ENCODE data around the gene HNRNPR.

HNRNPR gene

DNA sequence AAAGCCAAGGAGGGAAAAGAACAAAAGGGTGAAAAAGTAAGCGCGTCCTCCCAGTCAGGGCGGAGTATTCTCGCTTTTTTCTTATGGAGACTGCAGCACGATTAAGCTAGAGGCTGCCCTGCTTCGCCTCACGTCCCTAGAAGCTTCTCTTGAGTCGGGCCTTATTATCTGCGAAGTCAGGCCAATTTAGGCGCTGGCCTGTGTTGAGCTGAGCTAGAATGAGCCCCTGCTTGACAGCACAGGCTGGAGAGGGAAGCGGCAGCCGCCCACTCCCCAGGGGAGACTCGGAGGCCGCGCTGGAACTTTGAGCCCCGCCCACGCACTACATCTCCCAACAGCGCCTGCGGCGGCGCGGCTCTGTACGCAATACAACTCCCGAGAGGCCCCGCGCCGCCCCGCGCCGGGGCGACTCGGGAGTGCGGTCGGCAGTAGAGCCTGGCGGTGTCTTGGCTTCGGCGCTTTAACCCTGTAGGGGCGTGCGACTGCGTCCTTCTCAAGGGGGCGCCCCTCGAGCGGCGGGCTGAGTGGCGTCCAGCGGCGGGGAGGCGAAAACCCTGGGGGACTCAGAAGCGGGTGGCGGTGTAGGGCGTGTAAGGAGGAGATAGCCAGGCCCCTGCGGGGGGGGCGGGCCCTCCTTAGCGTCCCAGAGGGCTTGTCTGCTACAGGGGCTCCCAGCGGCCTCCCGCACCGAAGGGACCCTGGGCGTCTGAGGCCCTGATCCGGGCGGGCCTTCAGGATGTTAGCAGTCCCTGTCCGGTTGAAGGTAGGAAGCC lies 24.7 kb upstream of the HNRNPR start:
- DNase-seq: peak; percentile 90

DNA sequence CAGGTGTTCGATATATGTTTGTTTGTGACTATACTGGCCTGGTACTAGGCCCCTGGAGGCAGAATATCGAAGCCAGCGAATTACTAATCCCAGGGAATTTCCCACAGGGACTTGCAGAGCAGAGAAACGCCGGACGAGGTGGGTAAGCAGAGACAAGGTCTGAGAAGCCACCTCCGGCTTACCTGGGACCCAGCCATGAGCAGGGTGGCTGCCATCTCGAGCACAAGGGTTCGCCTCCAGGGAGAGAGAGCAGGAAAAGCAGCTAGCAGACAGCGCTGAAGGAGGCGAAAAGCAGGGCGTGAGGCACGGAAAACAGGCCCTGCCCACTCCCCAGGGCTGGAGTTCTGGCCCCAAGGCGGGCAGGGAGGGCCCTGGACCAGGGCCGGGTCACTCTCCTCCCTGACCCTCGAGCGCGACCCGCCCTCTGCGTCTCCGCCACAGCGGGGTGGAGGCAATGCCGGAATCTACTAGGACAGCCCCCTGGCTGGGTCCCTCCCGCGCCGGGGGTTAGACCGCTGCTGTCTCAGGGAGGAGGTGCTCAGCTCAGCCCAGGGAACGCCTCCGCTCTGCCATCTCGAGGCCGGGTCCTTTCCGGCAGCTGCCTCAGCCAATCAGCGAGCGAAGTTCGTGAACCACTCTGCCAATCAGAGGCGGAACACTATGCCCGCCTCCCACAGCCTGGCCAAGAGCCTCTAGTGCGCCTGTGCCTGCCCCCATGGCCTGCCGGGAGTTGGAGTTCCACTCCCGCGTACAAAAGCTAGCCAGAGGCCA lies 23.9 kb upstream of the HNRNPR start:
- DNase-seq: peak; percentile 97 to 98

DNA sequence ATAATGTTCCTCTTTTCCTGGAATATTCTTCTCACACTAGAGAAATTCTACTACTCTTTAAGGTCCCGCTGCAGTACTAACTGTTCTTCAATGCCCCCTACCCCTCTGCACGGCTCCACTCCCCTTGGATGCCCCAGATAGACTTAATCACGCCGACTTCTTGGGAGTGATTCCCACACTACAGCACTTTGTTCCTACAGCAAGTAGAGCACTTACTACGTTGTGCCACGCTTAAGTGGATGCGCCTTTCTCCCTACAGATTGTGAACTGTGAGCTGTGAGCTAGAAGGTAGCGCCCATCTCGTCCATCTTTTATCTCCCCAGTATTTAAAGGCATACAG lies 23.3 kb upstream of the HNRNPR start:
- DNase-seq: no peak

DNA sequence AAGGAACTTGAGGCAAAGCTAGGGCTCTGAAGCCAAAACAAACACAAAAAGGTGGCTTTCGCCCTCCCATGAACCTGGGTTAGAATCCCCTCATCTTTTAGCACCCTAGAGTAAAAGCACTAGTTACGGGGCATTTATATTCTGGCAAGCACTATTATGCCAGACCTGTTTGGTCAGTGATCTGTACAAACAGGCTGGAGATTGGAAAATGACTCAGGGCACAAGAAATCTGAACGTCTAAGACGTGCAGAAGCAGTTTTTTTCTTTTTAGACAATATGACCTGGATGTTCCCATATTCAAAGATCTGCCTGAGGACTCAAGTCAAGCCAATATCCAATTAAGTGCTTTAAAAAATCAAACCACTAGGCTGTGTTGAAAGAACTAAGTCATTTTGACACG lies 22.5 kb upstream of the HNRNPR start:
- no peak for DNase-seq

DNA sequence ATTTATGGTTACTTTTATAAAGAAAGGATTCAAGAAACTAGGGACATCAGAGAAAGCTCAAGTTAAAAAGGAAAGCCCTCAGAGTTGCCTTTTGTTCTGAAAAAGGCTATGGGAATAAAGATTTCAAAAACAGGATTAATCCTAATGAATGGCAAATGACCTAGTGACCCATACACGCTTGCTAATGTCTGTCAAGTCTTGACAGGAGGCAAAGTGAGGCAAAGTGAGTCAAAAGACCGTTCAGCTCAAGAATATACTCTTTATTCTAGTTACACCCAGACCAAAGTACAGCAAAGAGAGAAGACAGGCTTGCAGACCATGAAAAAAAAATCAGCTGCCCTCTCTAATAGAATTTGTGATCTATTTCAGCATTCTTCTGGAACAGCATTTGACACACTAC lies 22.1 kb upstream of the HNRNPR start:
- no peak for DNase-seq

DNA sequence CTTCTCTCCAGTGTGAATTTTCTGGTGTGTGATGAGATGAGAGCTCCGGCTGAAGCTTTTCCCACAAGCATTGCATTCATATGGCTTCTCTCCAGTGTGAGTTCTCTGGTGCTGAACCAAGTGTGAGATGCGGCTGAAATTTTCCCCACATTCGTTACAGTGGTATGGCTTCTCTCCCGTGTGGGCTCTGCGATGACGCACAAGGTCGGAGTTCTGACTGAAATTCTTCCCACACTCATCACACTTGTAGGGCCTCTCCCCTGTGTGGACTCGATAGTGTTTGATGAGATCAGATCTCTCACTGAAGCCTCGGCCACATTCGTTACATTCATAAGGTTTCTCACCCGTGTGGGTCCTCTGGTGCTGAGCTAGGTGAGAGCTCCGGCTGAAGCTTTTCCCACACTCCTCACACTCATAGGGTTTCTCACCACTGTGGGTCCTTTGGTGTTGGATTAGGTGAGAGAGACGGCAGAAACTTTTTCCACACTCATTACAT lies 18.2 kb upstream of the HNRNPR start:
- no peak for DNase-seq

DNA sequence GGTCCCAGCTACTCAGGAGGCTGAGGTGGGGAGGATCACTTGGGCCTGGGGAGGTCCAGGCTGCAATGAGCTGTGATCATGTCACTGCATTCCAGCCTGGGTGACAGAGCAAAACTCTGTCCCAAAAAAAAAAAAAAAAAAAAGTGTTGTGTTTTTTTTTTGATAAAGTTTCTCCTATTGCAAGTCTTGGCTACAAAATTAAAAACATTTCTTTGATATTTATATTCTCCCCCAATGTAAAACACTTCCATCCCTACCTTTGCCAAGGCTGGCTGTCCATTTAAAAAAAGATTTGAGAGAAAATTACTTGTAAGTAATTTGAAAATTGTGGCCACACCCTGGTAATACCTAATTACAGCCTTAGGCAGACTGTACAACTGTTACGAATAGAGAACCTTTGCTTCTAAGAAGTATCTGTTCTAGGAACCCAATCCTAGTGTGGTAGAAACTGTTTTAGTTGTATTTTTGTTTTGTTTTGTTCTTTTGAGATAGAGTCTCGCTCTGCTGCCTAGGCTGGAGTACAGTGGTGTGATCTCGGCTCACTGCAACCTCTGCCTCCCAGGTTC lies 14.3 kb upstream of the HNRNPR start:
- no peak for DNase-seq

DNA sequence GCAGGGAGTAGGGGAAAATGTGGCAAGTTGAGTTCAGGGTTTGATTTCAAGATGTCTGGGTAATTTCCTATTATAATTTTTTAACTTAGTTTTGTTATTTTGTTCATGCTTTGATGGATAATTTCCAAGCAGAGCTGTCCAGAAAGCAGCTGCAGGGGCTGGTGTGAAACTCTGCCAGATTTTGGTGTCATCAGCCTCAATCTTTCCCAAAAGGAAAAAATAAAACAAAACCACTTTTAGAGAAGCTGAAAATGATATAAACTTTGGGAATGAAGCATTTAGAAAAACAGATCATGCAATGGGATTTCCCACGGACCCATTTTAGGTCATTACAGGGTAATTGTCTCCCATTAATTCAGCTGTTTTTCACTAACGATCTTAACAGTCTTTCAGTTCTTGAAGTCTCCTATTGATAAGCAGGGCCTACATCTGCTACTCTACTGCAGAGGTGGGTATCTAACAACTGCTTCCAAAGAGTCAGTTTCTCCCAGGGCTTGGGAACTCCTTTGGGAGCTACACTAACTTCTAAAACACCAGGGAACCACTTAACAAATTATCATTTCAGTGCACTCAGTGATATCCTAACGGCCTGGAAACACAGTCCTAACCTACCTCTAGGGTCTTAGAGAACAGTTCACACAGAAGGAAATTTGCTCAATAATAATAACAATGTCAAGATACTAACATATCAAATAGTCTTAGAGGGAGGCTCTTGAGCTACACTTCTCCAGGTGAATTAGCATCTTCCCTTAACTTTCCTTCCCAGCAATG lies 13.2 kb upstream of the HNRNPR start:
- DNase-seq: no peak

DNA sequence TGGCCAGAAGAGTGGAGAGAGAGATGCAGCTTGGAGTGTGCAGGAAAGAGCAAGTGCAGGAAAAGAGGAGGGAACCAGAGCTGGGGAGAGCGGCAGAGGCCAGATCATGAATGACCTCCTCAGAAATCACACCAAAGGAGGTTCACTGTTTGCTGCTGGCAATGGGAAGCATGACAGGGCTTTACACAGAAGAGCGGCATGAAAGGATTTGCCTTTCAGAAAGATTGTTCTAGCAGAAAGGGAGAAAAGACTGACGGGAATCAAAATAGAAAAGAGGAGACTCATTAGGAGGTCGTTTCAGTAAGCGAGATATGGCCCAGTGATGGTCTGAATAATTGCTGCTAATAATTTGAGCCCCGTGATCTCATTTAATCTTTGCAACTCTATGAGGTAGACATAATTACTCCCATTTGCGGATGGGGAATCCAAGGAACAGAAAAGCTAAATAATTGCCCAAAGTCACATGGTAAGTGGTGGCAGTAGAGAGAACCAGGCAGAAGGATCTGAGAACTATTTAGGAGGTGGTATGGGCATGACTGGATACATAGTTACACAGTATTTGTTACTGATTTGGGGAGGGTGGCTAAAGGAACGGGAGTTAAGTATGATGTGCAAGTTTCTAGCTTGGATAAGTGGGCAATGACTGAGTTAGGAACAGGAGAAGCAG lies 12.5 kb upstream of the HNRNPR start:
- DNase-seq: no peak

DNA sequence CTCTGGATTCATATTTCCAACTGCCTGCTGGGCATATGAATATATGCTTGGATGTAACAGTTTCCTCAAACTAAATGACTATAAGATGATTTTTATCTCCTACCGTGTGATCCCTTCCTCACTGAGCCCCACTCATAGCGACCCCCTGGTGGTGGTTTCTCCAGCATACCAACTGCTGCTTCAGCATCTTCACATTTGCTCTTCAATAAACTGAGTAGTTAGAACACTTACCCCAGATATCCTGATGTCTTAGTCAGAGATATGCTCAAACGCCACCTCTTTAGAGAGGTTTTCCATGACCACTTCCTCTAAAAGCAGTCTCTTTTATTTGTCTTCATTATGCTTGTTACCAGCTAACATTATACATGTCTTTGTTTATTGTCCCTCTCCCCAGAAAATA lies 10.2 kb upstream of the HNRNPR start:
- no peak for DNase-seq

DNA sequence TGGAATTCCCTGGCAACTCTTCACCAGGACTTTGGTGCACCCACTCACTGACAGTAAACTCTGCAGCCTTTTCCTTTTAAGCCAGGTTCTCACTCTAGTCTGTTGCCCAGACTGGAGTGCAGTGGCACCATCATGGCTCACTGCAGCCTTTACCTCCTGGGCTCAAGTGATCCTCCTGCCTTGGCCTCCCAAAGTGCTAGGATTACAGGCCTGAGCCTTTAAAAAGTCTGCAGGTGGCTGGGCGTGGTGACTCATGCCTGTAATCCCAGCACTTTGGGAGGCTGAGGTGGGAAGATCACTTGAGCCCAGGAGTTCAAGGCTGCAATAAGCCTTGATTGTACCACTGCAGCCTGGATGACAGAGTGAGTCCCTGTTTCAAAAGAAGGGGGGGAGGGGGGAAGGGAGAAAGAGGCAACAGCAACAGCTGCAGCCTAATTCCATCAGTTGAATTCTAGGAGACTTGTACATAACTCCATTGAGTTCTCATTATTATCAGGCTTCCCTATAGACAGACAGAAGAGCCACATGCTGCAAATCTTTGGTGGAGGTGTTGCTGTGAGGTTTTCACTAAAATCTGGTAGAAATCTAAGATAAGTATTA lies 8.1 kb upstream of the HNRNPR start:
- DNase-seq: no peak

DNA sequence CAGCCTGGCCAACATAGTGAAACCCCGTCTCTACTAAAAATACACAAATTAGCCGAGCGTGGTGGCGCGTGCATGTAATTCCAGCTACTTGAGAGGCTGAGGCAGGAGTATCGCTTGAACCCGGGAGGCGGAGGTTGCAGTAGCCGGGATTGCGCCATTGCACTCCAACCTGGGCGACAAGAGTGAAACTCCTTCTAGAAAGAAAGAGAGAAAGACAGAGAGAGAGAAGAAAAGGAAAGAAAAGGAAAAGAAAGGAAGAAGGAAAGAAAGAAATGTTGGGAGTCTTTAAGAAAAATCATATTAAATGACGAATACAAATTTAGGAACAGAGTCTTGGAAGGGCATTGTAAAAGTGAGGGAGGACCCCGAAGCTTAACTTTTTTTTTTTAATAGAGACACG lies 1.8 kb upstream of the HNRNPR start:
- DNase-seq: no peak

DNA sequence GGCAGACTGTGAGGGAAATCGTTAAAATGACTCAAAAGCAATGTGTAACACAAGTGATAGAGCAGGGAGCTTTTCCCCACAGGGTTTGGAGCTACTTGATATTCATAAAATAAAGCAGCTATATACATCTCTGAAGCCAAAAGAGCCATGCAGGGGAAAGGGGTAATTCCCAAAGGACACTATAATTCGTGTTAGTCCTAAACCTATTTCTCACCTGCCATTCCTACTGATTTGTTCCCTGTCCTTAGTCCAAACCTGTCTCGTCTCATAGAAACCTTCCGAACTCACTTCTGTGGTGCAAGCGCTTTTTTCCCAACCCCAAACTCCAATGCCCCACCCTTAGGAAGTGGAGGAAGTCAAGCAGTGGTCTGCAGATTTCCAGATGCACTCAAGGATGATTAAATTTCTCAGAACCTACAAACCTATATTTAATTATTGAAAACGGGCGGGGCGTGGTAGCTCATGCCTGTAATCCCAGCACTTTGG lies 946 bp upstream of the HNRNPR start:
- DNase-seq: no peak

DNA sequence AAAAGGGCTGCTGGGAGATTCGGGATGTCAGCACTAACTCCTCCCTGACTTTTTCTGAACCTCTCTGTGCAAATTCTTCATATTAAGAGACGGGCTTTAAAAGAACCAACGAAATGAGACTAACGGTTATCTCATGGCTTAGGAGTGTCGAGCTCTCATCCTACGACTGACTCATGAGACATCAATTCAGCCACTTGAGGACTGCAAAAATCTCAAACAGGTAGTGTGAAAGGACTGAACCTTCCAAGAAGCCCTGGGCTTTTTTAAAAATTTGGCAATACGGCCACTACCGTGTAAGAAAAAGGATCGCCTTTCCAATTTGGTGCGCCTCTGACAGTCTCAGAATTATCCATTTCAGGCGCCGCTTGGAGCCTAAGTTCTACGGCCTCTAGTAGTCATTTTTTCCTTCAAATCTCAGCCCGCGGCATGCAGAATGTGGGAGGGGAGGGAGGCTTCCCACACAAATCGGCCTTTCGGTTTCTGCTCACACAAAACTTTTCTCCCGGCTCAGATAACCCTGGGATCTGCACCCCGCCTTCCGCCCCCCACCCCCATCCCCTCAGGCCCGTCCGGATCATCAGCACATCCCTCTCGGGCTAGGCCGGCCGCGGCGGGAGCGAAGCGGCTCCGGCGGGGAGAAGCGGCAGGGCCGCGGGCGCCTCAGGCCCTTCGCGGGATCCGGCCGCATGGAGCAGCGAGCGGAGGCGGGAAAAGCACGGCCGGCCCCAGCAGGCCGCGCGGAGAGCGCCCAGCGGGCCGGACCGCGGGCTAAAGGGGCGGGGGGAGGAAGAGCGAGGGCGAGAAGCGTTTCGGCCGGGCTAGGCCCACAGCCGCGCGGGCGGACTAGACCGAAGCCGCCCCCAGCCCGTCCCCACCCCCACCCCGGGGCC lies 618 bp downstream of the HNRNPR start:
- peak; percentile 66 to 67 for DNase-seq

DNA sequence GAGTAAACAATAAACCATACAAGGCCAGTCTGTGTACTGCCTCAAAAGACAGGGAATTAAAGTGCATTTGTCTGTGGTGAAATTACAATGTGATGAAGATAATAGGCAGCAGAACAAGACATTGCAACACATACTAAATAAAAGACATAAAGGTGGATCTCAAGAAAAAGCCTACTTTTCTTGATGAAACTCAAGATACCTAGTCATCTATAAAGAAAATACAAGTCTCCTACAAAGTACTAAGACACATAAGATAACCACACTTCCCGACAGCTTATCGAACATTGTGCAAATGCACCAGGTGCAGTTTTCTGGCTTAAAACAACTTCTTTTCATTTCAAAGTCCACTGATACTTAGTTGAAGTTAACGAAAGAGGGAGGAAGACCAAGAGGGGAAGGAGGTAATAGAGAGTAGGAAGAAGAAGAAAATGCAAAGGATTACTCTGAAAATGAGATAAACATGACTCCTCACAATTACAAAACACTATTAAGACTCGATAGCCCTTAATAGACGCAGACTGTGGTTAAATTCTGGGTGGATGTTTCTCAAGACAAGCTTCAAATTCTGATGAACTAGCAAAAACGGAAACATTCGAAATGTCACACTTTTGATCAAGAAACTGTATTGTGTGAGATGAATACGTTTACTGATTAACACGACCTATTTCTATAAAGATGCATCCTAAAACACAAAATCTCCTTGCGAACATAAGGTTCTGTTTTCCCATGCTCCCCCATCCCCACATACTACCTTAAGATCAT lies 2.0 kb downstream of the HNRNPR start:
- DNase-seq: no peak

DNA sequence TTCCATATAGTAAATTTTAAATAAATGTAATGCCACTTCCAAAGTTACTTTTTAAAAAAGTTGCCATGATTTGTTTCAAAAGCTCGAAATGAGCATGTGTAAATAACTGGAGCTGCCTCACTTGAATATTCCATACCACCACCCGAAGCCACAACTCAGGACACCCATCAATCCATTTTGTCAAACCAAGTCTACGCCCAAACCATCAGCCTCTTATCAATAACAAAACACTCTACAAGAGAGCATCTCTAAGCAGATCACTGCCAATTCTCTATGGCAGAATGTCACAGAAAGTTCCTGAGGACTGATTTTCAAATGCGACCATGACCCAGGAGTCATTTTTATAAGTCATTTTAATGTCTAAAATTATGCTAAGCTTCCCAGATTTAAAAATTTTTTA lies 4.5 kb downstream of the HNRNPR start:
- no peak for DNase-seq

DNA sequence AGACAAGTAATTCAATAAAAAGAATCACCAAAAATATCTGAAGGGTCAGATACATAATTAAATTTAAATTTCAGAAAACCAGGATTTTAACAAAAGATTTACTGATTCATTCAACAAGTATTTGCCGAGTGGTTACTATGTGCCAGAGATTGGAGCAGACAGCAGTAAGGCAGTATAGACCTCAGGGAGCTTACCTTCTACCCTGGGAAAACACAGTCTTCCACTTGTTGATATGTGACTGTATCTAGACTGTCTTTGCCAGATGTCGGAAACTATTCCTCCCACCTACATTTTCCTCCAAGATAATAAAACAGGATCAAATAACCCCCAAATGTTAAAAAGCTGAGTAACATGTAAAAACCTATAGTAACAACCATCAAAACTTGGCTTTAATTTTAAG lies 6.2 kb downstream of the HNRNPR start:
- DNase-seq: no peak

DNA sequence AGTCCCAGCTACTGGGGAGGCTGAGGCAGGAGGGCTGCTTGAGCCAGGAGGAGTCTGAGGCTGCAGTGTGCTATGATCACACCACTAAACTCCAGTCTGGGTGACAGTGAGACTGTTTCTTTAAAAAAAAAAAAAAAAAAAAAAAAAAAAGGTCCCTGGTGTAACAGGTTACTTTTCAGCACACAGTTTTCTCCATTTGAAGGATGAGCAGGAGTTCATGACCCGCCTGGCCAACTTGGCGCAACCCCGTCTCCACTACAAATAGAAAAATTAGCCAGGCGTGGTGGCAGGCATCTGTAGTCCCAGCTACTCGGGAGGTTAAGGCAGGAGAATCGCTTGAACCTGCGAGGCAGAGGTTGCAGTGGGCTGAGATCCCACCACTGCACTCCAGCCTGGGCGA lies 12.4 kb downstream of the HNRNPR start:
- no peak for DNase-seq

DNA sequence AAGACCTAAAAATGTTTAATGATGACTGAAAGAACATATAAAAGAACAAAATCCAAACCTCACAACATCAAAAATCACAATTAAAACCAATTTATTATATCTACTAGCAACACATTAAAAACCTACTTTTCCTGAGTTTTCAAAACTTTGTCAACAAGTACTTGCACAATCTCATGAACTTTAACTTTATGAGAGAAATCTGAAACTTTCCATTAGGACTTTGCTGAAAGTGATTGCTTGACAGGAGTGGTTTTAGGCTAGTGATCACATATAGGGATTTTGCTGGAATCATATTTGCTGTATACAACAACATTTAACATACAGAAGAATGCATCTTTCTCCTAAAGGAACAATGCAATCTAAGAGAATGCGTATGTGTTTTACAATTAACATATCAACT lies 13.2 kb downstream of the HNRNPR start:
- DNase-seq: no peak

DNA sequence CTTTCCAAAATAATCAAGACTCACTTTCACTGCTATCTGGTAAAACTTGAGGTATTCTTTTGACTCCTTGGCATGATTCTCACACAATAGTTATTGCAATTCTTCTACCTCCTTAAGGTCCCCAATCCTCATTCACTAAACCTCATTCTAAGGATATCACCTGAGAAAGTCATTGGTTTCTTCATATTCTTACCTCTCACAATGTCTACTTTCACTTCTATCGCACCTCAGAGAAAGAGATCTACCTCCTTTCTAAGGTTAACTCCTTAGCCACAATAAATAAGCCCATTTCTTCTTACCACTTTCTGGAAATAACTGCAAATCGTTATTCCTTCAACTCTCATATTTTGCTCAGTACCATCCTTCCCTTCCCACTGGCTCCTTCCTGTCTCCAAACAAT lies 18.7 kb downstream of the HNRNPR start:
- DNase-seq: no peak
